NCI-H2196 (cell line): ENCODE measurements around the gene PRG2.
"Not testable (repeated sequence)": the region's sequence is repeated elsewhere in the genome, so short reads cannot be mapped to it uniquely, and the experiment has no call there.

Source experiments
- DNase-seq: peaks from one replicate; lab custom pipeline; 2025; ENCODE audit not compliant: unreplicated experiment; lab: John Stamatoyannopoulos, UW

Gene PRG2

DNA sequence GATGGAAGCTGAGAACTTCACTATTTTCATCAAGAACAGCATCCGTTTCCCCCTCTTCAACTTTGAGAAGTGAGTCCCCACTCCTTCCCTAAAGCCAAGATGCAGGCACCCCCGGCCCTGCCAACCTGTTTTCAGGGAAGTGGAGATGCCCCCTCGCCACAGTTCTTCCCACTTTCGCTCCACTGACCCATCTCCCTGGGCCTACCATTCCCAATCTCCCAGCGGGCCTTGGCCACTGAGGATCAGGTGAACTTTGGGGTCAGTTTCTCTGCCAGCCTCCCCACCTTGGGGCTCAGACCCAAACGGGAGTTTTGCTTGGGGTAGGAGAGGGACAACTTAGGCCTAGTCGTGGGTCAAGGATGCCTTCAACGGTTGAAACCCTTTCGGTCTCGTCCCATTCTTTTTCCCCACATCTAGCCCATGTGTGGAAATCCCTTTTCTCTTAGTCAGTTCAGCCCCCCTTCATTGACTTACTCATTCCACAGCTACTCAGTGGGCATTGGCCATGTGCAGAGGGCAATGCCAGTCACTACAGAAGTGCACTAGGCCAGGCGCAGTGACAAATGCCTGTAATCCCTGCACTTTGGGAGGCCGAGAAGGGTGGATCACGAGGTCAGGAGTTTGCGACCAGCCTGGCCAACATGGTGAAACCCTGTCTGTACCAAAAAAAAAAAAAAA is 41.7 kb downstream of the PRG2 start:
- DNase-seq: no peak

DNA sequence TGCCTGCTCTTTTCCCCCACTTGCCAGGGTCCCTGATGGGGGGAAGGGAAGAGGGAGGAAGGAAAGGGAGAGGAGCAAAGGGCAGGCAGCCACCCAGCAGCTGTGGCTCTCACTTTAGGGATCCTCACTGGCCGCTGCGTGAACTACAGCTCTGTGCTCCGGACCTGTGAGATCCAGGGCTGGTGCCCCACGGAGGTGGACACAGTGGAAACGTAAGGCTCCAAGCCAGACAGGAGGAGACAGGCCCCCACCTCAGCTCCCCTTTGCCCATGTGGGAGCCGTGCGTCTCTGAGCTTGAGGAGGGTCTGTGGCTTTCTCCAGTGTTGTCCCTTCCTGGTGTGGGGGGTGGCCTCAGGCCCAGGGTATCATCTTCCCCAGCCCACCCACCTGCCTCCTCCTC is 42.4 kb downstream of the PRG2 start:
- no peak for DNase-seq

DNA sequence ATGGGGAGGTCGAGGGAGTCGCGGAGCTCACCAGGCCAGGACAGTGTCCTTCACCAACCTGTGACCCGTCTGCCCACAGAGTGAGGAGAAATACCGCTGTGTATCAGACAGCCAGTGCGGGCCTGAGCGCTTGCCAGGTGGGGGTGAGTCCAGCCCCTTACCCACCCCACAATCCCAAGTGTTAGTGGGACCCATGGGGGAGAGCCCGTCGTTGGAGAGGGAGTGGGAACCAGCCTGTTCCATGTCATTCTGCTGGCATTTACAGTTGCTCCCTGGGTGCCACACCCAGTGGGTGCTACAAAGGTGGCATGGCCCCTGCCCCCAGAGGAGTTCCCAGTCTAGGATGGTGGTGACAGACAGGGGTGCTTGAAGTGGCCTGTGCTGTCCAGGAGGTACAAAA is 43.1 kb downstream of the PRG2 start:
- no peak for DNase-seq

GRCh38 chr11:57345555-57346211 is 44.8 kb downstream of the PRG2 start:
- peak; percentile 78 for DNase-seq

DNA sequence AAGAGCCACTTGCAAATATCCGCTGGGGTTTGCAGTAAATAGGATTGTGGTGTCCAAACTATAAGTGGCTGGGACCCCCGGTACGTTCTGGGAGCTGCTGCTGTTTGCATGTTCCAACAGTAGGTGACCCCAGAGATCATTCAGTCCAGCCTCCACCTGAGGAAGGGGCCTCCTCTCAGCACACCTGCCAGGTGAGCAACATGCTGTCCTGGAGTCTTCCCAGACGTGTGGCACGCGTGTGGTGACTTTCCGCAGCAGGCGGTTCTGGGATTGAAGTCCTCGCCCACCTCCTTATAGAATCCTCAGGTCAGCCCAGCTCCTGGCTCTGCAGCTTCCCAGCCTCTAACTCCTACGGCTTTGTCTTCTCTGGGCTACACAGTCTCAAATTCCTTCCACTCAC is 45.6 kb downstream of the PRG2 start:
- no peak for DNase-seq

- no peak for DNase-seq
Measured at GRCh38 chr11:57343825-57344224, 46.6 kb downstream of the PRG2 start.

GRCh38 chr11:57342702-57343101 is 47.7 kb downstream of the PRG2 start:
- DNase-seq: no peak

GRCh38 chr11:57341250-57341808 is 49.1 kb downstream of the PRG2 start:
- no peak for DNase-seq

- DNase-seq: no peak
Measured at GRCh38 chr11:57340039-57340615, 50.3 kb downstream of the PRG2 start.

GRCh38 chr11:57339328-57339727 is 51.1 kb downstream of the PRG2 start:
- DNase-seq: no peak

- DNase-seq: no peak
Measured at GRCh38 chr11:57338142-57338541, 52.3 kb downstream of the PRG2 start, which contains the start of gene P2RX3. Gene P2RX3, plus strand, starts transcription at chr11:57338352. Its CDS starts 199 bp downstream, at chr11:57338551.

- not testable (repeated sequence) for DNase-seq
Measured at GRCh38 chr11:57336856-57337255, 53.6 kb downstream of the PRG2 start.
